K562 (cell line): ENCODE measurements around the gene CACNA1E. TPM values are rescaled to one million over a fixed set of nuclear protein-coding genes. Genes with fewer than 3 reads are reported as not detected.

Experiments used
- ATAC-seq: fragments of 200-7000 bp; cut with Tn5 transposase; 3 replicates; pipeline ENCODE4 v1.9.1; 2020; ENCODE audit warnings: moderate library complexity
- BruUV-seq: library from RNA; stranded (reverse); fragments of 400-500 nt; replicated peaks from 2 replicates; lab custom pipeline; 2021; lab: Mats Ljungman, UMichigan
- CTCF ChIA-PET: fragments of 300-600 bp; formaldehyde crosslinking; extraction: SDS; loops from one replicate; lab custom pipeline; 2021; ENCODE audit warnings: low intra/inter-chr PET ratio; lab: Yijun Ruan, JAX
- POLR2A ChIA-PET: fragments of 300-600, 350-650 bp; sonication (Branson Sonifier 250); formaldehyde crosslinking; extraction: SDS; loops from one replicate; lab custom pipeline; 2021; ENCODE audit warnings: antibody characterized with exemption, inconsistent platforms; lab: Yijun Ruan, JAX
- DNase-seq, 4 experiments: peaks; one replicate each; pipeline versions ENCODE4 v3.0.0 to v3.0.0-alpha.2; 2011 to 2018; ENCODE audit warnings: low spot score in 3 of 4, mixed read lengths in 3 of 4; ENCODE audit errors: extremely low read depth in 1 of 4
- FAIRE-seq: peaks from 2 replicates; lab custom pipeline; 2011; peaks lifted over from hg19 to GRCh38; lab: Jason Lieb, UNC
- H2AFZ ChIP-seq: 2 replicates; pipeline ENCODE4 v1.6.0; 2011; ENCODE audit warnings: low read depth, low read length, control low read depth, inconsistent platforms
- H3K27ac ChIP-seq: fragments of 200-600 bp; 3 replicates; pipeline ENCODE4 v1.8.0; 2011; ENCODE audit warnings: low read depth, mild to moderate bottlenecking, control low read depth, inconsistent platforms, low read length, moderate library complexity, mixed read lengths; ENCODE audit errors: extremely low read depth
- H3K27me3 ChIP-seq, 2 experiments: fragments of 300-600 bp in 1 of 2; 2 replicates in 1 of 2; 3 replicates in 1 of 2; pipeline versions ENCODE4 v1.6.0 to v1.8.0; 2011; ENCODE audit warnings: inconsistent platforms in 2 of 2, low read length in 2 of 2, mild to moderate bottlenecking in 1 of 2, mixed read lengths in 1 of 2, moderate library complexity in 1 of 2; ENCODE audit not compliant: control insufficient read depth in 2 of 2, insufficient read depth in 2 of 2
- H3K36me3 ChIP-seq: fragments of 300-600 bp; 3 replicates; pipeline ENCODE4 v1.8.0; 2011; ENCODE audit warnings: mild to moderate bottlenecking, low read length, inconsistent platforms; ENCODE audit not compliant: control insufficient read depth, insufficient read depth
- H3K4me1 ChIP-seq, 2 experiments: fragments of 200-600 bp in 1 of 2; replicated peaks in 1 of 2; 2 replicates in 1 of 2; 3 replicates in 1 of 2; pipeline versions ENCODE4 v1.5.1 to v1.8.0; 2011; ENCODE audit warnings: inconsistent platforms in 2 of 2, low read length in 2 of 2, mild to moderate bottlenecking in 1 of 2, mixed read lengths in 1 of 2, moderate library complexity in 1 of 2; ENCODE audit not compliant: control insufficient read depth in 2 of 2, insufficient read depth in 2 of 2
- H3K4me2 ChIP-seq: 2 replicates; pipeline ENCODE4 v1.6.1; 2011; ENCODE audit warnings: low read length, control low read depth, inconsistent platforms, mixed read lengths; ENCODE audit not compliant: insufficient read depth
- H3K4me3 ChIP-seq: fragments of 200-600 bp; sonication (generic), shearing (Covaris generic); 2 replicates; pipeline ENCODE4 v1.5.1; 2016; ENCODE audit warnings: control low read depth, inconsistent platforms
- H3K79me2 ChIP-seq: fragments of 200-600 bp; 3 replicates; pipeline ENCODE4 v1.8.0; 2011; ENCODE audit warnings: low read length, inconsistent platforms; ENCODE audit not compliant: control insufficient read depth, insufficient read depth
- H3K9ac ChIP-seq, 2 experiments: 2 replicates each; pipeline versions ENCODE4 v1.6.0 to v1.6.1; 2011; ENCODE audit warnings: low read depth in 2 of 2, low read length in 2 of 2, control low read depth in 1 of 2, inconsistent platforms in 1 of 2, mild to moderate bottlenecking in 1 of 2, mixed read lengths in 1 of 2; ENCODE audit not compliant: insufficient read depth in 1 of 2
- H3K9me1 ChIP-seq: one replicate; pipeline ENCODE4 v1.6.0; 2011; ENCODE audit warnings: inconsistent platforms, mild to moderate bottlenecking, low read length, moderate library complexity; ENCODE audit not compliant: control insufficient read depth, insufficient read depth
- H3K9me3 ChIP-seq: replicated peaks from 2 replicates; pipeline ENCODE4 v1.5.1; 2011; ENCODE audit warnings: low read depth, low read length, inconsistent platforms; ENCODE audit not compliant: control insufficient read depth, insufficient read depth
- H4K20me1 ChIP-seq: replicated peaks from 2 replicates; pipeline ENCODE4 v1.6.1; 2011; ENCODE audit warnings: low read length, inconsistent platforms, mixed read lengths; ENCODE audit not compliant: control insufficient read depth, insufficient read depth
- CBFB ChIP-seq: sonication (generic); formaldehyde crosslinking; IDR thresholded peaks from 2 replicates; pipeline ENCODE4 v1.4.0; 2020; ENCODE audit warnings: mild to moderate bottlenecking, missing genetic modification reagents
- KAT2B ChIP-seq: IDR thresholded peaks from one replicate; pipeline ENCODE4 v1.6.1; 2012; ENCODE audit warnings: low read depth, mild to moderate bottlenecking, control low read depth, inconsistent platforms, low read length, moderate library complexity
- MTA3 ChIP-seq: fragments of 450-650 bp; formaldehyde crosslinking; IDR thresholded peaks from 2 replicates; pipeline ENCODE4 v1.6.1; 2017; ENCODE audit warnings: mild to moderate bottlenecking, borderline replicate concordance
- NCOA1 ChIP-seq: fragments of 450-650 bp; IDR thresholded peaks from 2 replicates; pipeline ENCODE4 v1.6.1; 2016; ENCODE audit warnings: low read depth
- PHTF2 ChIP-seq: fragments of 250-450 bp; sonication (Bioruptor Pico); IDR thresholded peaks from 2 replicates; pipeline ENCODE4 v1.5.0; 2021; ENCODE audit warnings: mild to moderate bottlenecking
- POLR2G ChIP-seq: fragments of 200-400 bp; formaldehyde crosslinking; IDR thresholded peaks from 2 replicates; pipeline ENCODE4 v1.6.1; 2017; ENCODE audit warnings: low read depth, mild to moderate bottlenecking, antibody characterized with exemption, low read length, moderate library complexity
- PRMT5 ChIP-seq: sonication (generic); formaldehyde crosslinking; IDR thresholded peaks from 2 replicates; pipeline ENCODE4 v1.5.0; 2020; ENCODE audit warnings: missing genetic modification reagents
- SLC30A9 ChIP-seq: fragments of 250-450 bp; sonication (Bioruptor Pico); IDR thresholded peaks from 2 replicates; pipeline ENCODE4 v1.8.0; 2022; ENCODE audit warnings: mild to moderate bottlenecking, moderate library complexity
- TFE3 ChIP-seq: fragments of 450-650 bp; formaldehyde crosslinking; IDR thresholded peaks from 2 replicates; pipeline ENCODE4 v1.4.0; 2020; ENCODE audit warnings: mild to moderate bottlenecking, mixed read lengths
- TRIM25 ChIP-seq: fragments of 450-650 bp; IDR thresholded peaks from 2 replicates; pipeline ENCODE4 v1.7.0; 2016; ENCODE audit warnings: borderline replicate concordance
- XRCC5 ChIP-seq: fragments of 200-400 bp; formaldehyde crosslinking; IDR thresholded peaks from 2 replicates; pipeline ENCODE4 v1.6.1; 2017; ENCODE audit warnings: low read depth, mild to moderate bottlenecking, low read length
- ZBTB5 ChIP-seq: fragments of 450-650 bp; IDR thresholded peaks from 2 replicates; pipeline ENCODE4 v1.6.1; 2017; ENCODE audit warnings: antibody characterized with exemption
- ZNF134 ChIP-seq: fragments of 250-450 bp; sonication (Bioruptor Pico); conservative IDR thresholded peaks from 2 replicates; pipeline ENCODE4 v1.4.0; 2020
- ZNF696 ChIP-seq: fragments of 250-450 bp; sonication (Bioruptor Pico); conservative IDR thresholded peaks from 2 replicates; pipeline ENCODE4 v1.4.0; 2020; ENCODE audit warnings: mild to moderate bottlenecking, moderate library complexity
- WGBS: fragments of 100-300 bp; shearing (Covaris generic); methylation state at CpG from one replicate; pipeline ENCODE4 v1.1.6; 2016; ENCODE audit warnings: low coverage, mixed read lengths; ENCODE audit not compliant: insufficient coverage; ENCODE audit errors: missing lambda C conversion rate; 5-methylcytosine and 5-hydroxymethylcytosine counted together
- in situ Hi-C: fragments of 300-500 bp; cut with MboI; formaldehyde crosslinking; loops from 4 replicates; pipeline ENCODE4 v1.15.0; 2018; ENCODE audit warnings: inconsistent platforms, mixed read lengths
- intact Hi-C: fragments of 100-400 bp; cut with micrococcal nuclease; formaldehyde crosslinking; loops from 2 replicates; pipeline ENCODE4 v1.14.2; 2022
- polyA plus RNA-seq, 8 experiments: library from polyadenylated mRNA; depleted of rRNA in 4 of 8; stranded (reverse) in 5 of 8; unstranded in 3 of 8; fragments of >200 nt; fragmentation: Nextera tagmentation in 2 of 8; fragmentation: Illumina TruSeq in 1 of 8; extraction: Ambion mirVana in 2 of 8; extraction: Trizol in 1 of 8; gene quantifications; 2 replicates each; pipeline versions ENCODE4 v1.2.1 to v1.2.3, GENCODE V29; 2011 to 2014; ENCODE audit warnings: inconsistent platforms in 1 of 8, missing spikeins in 1 of 8
- total RNA-seq, 7 experiments: library from RNA; depleted of rRNA in 6 of 7; stranded (reverse); fragments of >200 nt in 6 of 7; fragmentation: Illumina TruSeq in 2 of 7; extraction: Trizol in 2 of 7; gene quantifications; 2 replicates each; pipeline versions ENCODE4 v1.2.1 to v1.2.3, GENCODE V29; 2011 to 2021; ENCODE audit warnings: low replicate concordance in 1 of 7

Gene CACNA1E
- total and polyA plus RNA-seq, 9 of the 15 experiments (the other 6 are each of a cell fraction or from before 2014, with no cell fraction given), result under 0.01 to 0.04 TPM; not detected in 7

- Histone ChIP-seq H3K9me1 (no peaks in the 10 kb centered on the region), H3K27me3 (peaks cover under 1 to 1% of the 10 kb centered on the region in 2 experiments; a peak in 1 of 5 replicates), H3K4me2 (no peak overlapping the region), H4K20me1 (no peaks in the 10 kb centered on the region), H3K9ac (no peak overlapping the region), H3K79me2 (no peaks in the 10 kb centered on the region), H3K27ac (no peak overlapping the region), H2AFZ (no peak overlapping the region), H3K9me3 (no peaks in the 10 kb centered on the region), H3K4me3 (no peak overlapping the region), H3K4me1 (no peaks in the 10 kb centered on the region), H3K36me3 (no peaks in the 10 kb centered on the region)
- POLR2A ChIA-PET, result no interaction called here
- DNase-seq (no peak), ATAC-seq (no peak), FAIRE-seq (no peak)
- no TSS peak for BruUV-seq
- CTCF ChIA-PET, result no interaction called here
- in situ Hi-C loops (no loop called here), intact Hi-C loops (no loop called here)
- WGBS, result under 1% methylated on average over 5 of the region's 5 CpGs
- TF ChIP-seq ZNF696 (CRISPR knock-in tag) (no peak), TFE3 (CRISPR knock-in tag) (no peak), NCOA1 (no peak), PHTF2 (CRISPR knock-in tag) (no peak), PRMT5 (no peak), KAT2B (no peak), ZNF134 (CRISPR knock-in tag) (no peak), TRIM25 (no peak), SLC30A9 (no peak), ZBTB5 (no peak), POLR2G (no peak), XRCC5 (no peak), CBFB (CRISPR knock-in tag) (no peak), MTA3 (no peak)
Measured at GRCh38 chr1:181541458-181541857, 58.1 kb downstream of the CACNA1E start.
